HFF-Myc (cell line): Measurements from ENCODE around the gene NFIX.

Experiments
- DNase-seq: peaks from one replicate; pipeline ENCODE4 v3.0.0-alpha.2; 2011; ENCODE audit warnings: low read depth; ENCODE audit errors: extremely low read depth
- H3K4me3 ChIP-seq: replicated peaks from 2 replicates; pipeline ENCODE4 v1.5.1; 2011; ENCODE audit warnings: low read depth, mild to moderate bottlenecking, control low read depth, low read length
- TF ChIP-seq, protein P1 (sequence below): IDR thresholded peaks from 2 replicates; pipeline ENCODE4 v1.5.1; 2012; ENCODE audit warnings: mild to moderate bottlenecking, low read depth, low read length, control low read depth; ENCODE audit errors: missing control alignments

The NFIX gene

DNA sequence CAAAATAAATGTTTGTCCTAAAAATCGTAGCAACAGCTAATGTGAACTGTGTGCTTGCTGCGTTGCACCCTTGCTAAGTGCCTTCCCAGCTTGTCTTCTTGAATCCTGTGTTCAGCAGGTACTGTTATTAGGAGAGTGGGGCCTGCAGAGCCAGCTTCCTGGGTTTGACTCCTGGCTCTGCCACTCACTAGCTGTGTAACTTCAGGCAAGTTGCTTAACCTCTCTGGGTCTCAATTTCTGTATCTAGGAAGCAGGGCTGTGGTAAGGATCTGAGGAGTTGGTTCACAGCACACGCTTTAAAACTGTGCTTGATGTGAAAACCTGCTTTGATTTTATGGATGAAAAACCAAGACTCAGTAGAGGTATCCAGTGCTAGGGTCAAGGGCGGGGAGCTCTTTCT lies 10.0 kb downstream of the NFIX start:
- no peak overlapping the region for H3K4me3 ChIP-seq
- TF ChIP-seq, protein P1, sequence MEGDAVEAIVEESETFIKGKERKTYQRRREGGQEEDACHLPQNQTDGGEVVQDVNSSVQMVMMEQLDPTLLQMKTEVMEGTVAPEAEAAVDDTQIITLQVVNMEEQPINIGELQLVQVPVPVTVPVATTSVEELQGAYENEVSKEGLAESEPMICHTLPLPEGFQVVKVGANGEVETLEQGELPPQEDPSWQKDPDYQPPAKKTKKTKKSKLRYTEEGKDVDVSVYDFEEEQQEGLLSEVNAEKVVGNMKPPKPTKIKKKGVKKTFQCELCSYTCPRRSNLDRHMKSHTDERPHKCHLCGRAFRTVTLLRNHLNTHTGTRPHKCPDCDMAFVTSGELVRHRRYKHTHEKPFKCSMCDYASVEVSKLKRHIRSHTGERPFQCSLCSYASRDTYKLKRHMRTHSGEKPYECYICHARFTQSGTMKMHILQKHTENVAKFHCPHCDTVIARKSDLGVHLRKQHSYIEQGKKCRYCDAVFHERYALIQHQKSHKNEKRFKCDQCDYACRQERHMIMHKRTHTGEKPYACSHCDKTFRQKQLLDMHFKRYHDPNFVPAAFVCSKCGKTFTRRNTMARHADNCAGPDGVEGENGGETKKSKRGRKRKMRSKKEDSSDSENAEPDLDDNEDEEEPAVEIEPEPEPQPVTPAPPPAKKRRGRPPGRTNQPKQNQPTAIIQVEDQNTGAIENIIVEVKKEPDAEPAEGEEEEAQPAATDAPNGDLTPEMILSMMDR: no peak
- DNase-seq: no peak

DNA sequence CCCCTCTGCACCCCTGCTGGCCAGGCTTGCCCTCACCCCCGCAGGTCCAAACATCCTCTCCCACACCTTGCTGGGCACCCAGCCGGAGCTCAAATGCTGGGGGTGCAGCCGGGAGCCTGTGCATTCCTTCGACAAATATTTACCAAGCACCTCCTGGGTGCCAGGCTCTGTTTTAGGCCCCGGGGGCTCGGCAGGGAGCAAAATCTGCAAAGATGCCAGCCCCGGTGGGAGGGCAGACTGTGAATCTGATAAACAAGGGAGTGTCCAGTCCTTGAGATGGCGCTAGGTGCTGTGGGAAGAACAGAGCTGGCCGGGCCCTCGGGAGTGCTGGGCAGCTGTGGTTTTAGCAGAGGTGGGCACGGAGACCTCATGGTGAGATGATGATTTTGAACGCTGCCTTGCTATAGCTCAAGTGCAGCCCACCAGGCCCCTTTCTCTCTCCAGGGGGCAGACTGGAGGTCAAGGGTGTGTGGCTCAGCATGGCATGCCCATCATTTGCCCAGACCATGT lies 10.6 kb downstream of the NFIX start:
- TF ChIP-seq, protein P1: no peak
- DNase-seq: no peak
- H3K4me3 ChIP-seq: no peak overlapping the region

DNA sequence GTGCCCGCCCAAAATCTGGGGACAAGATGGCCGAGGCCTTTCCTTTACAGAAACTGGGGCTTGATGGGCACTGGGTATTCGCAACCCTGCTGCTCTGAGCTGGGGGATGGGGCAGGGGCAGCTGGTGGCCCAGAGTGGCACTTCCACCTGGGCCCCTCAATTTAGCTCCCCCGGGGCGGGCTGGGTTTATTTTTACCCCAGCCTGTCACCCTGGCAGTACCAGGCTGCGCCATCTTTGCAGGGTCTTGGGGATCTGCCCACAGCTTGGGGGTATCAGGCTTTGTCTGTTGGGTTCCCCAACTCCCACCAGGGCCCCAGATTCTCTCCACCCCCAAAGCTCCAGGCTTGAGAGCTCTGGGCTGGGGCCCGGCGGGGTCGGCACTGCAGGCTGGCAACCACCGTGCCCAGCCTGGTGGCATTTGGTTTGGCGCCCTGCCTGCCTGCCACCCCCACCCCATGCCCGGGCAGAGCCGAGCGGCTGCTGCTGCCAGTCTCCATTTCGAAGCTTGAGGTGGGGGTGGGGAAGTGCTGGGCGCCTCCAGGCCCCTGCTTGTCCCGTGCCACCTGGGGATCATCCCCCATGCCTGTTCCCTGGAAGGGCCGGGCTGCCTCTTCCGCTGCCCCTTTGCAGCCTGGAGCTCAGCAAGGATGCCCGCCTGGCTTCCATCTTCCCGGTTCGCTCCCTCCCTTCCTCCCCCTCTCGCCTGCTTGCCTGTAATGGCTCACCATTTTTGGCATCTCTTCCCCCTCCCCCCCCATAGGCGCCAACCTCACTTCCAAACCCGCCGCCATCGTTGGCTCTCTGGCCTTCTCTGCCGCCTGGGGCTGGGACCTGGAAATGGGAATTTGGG lies 11.4 kb downstream of the NFIX start:
- no peak for DNase-seq
- H3K4me3 ChIP-seq: no peak overlapping the region
- TF ChIP-seq, protein P1: no peak

DNA sequence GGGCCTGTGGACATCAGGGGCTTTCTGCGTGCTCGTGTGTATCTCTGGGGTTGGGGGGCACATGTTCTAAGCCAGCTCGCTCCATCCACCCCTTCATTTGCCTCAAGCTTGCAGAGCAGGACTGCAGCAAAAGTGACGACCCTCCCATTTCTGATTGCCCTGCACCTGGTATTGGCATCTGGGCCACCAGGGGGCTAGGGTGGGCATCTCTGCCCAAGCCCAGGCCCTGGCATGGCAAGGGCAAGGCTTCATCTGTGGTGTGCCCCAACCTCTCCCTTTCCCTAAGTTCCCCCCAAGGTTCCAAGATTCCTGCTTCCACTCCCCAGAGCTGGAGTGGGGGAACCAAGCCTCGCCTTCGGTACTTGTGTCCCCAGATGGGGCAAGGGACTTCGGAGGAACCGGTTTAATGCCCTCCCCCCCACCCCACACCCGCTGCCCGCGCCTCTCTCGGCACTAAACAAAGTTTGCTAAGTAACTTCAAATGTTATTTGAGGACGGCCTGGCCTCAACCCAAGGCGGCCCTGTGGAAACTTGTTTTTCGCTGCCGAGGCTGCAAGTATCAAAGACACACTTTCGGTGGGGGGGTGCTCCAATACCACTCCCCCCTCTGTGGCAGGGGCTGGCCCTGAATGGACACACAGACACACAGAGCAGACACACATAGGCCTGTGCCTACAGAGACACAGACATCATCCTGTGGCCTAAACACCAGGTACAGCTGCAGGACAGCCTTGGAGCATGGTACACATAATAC lies 12.2 kb downstream of the NFIX start:
- TF ChIP-seq, protein P1: no peak
- no peak overlapping the region for H3K4me3 ChIP-seq
- DNase-seq: no peak

DNA sequence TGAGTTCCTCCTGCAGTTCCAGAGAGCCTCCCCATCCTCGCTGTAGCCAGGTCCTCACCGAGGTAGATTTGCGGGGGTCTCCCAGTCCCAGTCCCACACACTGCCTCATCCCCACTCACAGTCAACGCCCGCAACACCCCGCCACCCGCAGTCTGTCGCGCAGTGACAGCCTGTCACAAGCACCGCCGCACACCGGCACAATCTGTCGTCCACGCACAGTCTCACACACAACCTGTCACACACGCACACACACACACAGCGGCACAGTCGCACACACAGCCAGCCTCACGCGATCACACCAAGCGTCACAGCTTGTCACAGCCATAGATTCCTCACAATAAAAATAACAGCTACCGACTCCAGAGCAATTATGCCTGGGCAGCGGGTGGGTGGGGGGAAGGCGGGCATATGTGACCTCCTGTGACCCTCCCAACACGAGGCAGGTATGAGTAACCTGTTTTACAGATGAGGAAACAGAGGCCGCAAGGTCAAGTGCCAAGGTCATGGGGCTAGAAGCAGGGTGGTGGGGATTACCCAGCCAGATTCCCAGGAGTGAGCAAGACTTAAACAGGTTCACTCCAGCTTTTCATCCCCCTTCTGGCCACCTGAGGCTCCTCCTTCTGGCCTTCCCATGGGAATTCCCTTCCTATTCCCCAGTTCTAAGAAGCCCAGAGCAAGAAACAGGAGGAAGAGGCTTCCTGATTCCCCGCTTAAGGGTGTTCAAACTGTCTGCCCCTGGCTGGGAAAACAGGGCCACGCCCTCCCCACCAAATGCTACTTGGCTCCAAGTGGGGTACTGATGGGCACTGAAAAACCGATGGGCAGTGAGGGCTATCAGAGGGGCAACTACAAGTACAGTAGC lies 13.9 kb downstream of the NFIX start:
- H3K4me3 ChIP-seq: no peak overlapping the region
- no peak for DNase-seq
- TF ChIP-seq, protein P1: no peak
